Activated T-cell treated with anti-CD3 and anti-CD28 coated beads for 48 hours (primary cell): Measurements from ENCODE around the gene ALDH16A1.
A peak's percentile ranks its signal among the peaks of the same experiment; 100 is the strongest.
"Not testable (repeated sequence)": the region's sequence is repeated elsewhere in the genome, so short reads cannot be mapped to it uniquely, and the experiment has no call there.

ENCODE experiments used
- DNase-seq: peaks from one replicate; pipeline ENCODE4 v3.0.0-alpha.2; 2020; ENCODE audit warnings: low read depth

Gene ALDH16A1

GRCh38 chr19:49465371-49465770, 12.3 kb downstream of the ALDH16A1 start:
- no peak for DNase-seq

- no peak for DNase-seq
Measured at GRCh38 chr19:49468199-49468598, 15.2 kb downstream of the ALDH16A1 start.

DNA sequence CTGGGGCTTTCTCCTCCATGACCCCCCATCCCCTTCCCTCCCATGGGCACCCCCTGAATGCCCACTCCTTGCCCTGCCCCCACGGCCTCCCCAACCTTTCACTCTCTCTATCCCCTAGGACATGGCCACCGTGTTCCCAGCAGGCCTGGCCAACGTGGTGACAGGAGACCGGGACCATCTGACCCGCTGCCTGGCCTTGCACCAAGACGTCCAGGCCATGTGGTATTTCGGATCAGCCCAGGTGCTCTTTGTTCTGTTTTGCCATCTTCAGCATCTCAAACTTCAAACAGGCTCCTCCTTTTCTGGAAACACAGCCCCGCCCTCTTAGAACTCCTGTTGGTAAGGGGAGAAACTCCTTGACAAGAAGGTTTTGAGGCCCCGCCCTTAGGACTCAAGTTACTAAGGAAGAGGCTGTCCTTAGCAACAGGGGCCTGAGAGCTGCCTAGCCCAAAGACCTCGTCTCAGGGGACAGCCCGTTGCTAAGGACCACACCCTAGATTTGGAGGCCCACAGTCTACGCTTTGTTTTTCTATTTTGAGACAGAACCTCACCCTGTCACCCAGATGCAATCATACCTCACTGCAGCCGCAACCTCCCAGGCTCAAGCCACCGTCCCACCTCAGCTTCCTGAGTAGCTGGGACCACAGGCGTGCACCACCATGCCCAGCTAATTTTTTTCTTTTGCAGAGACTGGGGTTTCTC, 15.9 kb downstream of the ALDH16A1 start:
- DNase-seq = peak; percentile 62

DNA sequence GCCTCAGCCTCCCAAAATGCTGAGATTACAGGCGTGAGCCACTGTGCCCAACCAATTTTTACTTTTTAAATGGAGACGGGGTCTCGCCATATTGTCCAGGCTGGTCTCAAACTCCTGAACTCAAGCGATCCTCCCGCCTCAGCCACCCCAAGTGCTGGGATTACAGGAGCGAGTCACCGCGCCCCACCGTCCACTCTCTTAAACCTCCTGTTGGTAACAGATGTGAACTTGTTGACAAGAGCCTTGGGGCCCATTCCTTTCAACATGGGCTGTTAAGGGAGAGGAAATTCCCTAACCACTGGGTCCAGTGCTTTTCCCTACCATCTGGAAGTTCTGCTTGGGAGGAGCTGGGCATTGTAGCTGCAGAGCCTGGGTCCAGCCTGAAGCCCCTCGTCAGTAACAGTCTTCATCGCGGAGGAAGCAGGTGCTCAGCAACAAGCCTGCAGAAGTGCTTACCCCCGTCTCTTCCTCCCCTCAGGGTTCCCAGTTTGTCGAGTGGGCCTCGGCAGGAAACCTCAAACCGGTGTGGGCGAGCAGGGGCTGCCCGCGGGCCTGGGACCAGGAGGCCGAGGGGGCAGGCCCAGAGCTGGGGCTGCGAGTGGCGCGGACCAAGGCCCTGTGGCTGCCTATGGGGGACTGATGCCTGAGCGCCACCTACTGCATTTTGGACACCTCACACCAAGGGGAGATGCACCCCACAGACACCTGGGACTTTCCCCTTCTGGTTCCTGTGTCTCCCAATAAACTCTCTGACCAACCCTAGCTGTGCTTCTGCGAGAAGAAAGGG, 17.0 kb downstream of the ALDH16A1 start:
- peak; percentile 76 for DNase-seq

DNA sequence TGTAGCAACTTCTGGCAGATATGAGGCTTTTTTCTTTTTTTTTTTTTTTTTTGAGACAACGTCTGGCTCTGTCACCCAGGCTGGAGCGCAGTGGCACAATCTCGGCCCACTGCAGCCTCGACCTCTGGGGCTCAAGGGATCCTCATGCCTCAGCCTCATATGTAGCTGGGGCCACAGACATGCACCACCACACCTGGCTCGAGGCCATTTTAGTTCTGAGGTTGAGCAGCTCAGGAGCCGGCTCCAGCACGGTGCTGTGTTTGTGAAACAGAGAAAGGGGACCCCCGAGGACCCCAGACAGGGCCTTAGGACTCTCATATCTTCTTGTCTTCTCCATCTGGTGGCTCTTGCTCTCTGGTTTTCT, 17.6 kb downstream of the ALDH16A1 start:
- no peak for DNase-seq

DNA sequence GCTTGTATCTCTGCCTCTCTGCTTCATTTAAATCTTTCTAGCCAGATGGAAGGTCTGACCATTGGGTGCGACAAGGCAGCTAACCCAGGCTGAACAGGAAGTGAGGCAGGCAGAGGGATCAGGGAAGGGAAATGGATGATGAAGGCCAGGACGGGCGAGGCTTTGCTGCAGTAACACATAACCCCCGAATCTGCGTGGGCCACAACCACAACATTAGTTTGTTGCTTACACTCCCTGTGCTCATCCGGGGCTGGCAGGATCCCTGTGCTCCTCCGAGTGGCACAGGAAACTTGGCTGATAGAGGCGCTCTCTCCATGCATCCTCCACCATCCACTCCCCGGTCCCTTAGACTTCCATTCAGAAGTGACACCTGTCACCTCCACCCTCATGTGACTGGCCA, 19.9 kb downstream of the ALDH16A1 start:
- DNase-seq = no peak

DNA sequence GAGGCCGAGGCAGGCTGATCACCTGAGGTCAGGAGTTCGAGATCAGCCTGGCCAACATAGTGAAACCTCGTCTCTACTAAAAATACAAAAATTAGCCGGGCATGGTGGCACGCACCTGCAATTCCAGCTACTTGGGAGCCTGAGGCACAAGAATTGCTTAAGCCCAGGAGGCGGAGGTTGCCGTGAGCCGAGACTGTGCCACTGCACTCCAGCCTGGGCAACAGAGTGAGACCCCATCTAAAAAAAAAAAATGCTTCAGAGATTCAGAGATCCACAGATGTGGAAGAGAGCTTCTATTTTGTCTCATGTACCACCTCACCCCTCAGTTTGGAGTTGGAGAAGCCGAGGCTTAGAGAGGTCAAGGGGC, 20.5 kb downstream of the ALDH16A1 start:
- DNase-seq = not testable (repeated sequence)

DNA sequence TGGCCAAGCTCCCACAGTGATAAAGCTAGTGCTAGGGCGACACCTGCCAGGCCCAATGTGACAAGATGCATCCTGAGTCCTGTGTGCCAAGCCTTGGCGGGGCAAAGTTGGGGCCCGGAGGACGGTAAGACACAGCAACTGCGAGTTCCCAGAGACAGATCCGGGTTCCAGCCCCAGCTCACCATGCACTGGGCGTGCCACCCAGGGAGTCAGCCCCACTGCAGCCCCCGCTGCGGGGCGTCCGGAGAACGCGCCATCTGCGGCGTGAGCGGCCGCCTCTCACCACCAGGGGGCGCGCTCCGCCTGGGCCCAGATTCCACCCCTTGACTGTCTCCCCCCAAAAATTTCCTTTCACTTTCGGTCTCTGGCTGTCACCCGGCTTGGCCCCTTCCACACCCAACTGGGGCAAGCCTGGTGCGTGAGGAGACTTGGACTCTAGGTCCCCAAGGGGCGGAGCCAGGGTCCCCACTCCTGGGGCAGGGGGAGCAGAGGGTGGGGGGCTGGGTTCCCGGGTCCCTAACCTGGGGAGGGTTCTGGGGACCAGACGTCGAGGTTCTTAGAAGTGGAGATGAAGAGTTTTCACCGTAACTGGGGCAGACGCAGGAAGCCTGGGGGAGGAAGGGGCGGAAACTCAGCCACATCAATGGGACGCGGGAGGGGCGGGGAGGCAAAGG, 21.0 kb downstream of the ALDH16A1 start, which contains the start of gene FLT3LG:
Gene FLT3LG (plus strand): TSS at position 348 of the 674 bp plus-strand sequence. CDS start 425 bp downstream, outside the sequence.
- DNase-seq = peak; percentile 88

- DNase-seq = no peak
Measured at GRCh38 chr19:49474542-49474924, 21.5 kb downstream of the ALDH16A1 start.

DNA sequence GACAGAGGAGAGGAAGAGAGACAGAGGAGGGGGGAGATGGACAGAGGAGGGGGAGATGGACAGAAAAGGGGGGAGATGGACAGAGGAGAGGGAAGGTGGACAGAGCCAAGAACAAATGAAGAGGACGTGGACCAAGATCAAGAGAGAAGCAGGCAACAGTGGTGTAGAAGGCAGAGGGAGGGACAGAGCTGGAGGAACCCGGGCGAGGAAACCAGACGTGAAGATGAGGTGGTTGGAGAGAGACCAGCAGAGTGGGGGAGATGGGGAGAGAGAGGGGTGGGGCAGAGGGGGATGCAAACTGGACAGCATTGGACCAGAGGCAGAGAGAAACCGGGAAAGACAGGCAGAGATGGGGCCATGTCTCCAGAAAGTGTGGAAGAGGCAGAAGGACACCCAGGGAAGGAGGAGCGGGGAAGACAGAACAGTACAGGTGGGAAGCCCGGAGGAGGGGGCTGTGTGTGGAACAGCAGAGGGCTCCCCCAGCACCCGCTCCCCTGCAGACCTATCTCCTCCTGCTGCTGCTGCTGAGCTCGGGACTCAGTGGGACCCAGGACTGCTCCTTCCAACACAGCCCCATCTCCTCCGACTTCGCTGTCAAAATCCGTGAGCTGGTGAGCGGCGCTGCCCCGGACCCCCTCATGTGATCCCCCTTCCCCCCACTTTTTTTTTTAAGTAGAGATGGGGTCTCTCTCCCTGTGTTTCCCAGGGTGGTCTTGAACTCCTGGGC, 22.3 kb downstream of the ALDH16A1 start:
- no peak for DNase-seq

GRCh38 chr19:49475995-49476880, 23.2 kb downstream of the ALDH16A1 start:
- DNase-seq = peak; percentile 80

GRCh38 chr19:49479975-49480628, 27.1 kb downstream of the ALDH16A1 start:
- DNase-seq = no peak

GRCh38 chr19:49481020-49481683, 28.1 kb downstream of the ALDH16A1 start:
- DNase-seq = no peak

DNA sequence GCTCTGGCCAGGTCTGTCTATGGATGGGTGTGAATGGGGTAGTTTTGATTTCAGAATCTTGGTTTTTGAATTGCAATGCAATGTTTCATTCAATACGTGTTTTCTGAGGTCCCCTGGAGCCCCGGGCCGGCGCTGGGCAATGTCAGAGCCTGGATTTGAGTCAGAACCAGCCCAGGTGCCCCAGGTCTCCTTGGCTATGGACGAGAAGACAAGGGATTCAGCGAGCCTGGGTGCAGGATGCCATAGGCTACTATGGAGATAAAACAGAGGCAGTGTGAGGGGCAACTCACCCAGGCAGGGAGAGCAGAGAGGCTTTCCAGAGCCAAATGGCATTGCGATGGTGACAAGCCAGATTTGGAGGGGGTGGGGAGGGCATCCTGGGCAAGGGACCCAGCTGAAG, 33.2 kb downstream of the ALDH16A1 start:
- no peak for DNase-seq

DNA sequence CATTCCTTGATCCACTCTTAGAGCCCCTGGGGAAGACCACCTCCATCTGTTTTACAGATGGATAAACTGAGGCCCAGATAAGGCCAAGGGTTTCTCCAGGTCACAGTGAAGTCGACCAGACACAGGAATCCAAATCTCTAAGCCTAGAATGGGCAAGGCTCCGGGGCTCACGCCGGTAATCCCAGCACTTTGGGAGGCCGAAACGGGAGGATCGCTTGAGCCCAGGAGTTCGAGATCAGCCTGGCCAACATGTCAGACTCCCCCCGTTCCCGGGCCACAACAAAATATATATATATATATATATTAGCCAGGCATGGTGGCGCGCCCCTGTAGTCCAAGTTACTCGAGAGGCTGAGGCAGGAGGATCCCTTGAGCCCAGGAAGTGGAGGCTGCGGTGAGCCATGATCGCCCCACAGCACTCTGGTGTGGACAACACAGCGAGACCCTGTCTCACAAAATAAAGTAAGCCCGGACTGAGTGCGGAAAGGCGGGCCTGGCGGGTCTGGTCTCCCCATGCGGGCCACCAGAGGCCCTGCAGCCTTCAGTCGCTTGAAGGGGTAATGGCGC, 33.8 kb downstream of the ALDH16A1 start:
- no peak for DNase-seq

GRCh38 chr19:49487277-49488045, 34.4 kb downstream of the ALDH16A1 start, which contains the start of gene RPL13A:
TSS of gene RPL13A (plus strand) at chr19:49487608. CDS start at chr19:49487630, 22 bp downstream.
- peak; percentile 100 for DNase-seq

DNA sequence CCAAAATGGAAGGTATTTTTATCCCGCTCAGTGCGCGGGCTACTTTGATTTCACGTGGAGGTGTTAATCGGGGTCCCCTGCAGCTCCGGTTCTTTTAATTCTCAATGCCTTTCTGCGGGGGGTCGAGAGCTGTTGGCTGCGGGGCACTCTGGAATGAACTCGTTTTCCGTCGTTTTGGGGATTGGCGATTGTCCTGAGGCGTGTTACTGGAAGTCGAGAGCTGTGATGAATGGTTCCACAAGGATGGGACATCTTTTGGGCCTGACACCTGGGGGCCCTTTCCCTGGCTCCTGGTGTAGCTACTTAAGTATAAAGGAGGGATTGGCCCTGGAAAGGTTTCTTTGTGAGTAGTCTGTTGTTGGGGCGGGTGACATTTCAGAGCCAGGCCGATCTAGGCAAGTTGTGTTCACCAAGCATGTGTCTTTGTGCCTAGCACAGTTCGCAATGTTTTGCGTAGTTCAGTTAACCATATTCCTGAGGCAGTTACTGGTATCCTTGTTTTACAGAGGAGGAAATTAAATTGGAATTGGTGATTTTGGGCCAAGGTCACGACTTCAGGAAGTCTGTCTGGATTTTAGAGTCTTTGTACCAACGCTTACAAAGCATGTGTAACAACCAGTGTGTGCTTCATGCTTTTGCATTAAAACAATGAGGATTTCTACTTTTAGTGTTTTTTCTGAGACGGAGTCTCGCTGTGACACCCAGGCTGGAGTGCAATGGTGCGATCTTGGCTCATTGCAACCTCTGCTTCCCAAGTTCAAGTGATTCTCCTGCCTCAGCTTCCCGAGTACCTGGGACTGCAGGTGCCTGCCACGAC, 35.2 kb downstream of the ALDH16A1 start:
- no peak for DNase-seq
